ENCODE measurements around the gene SHF. TPM values are rescaled to one million over a fixed set of nuclear protein-coding genes. Genes with fewer than 3 reads are reported as not detected.

Gene SHF
- total RNA-seq, 4 donors from 2014 or later, result 4.4 to 10.0 (median 7.4) TPM

GRCh38 chr15:45120081-45120972, 67.4 kb downstream of the SHF start:
- Histone ChIP-seq H3K27me3 (peaks cover 97% of the 10 kb centered on the region), H3K9me3 (no peaks in the 10 kb centered on the region), H3K36me3 (no peaks in the 10 kb centered on the region), H3K4me1 (peaks cover 0 to 21% (median 12%) of the 10 kb centered on the region in 3 donors), H3K27ac (no peak overlapping the region), H3K4me3 (no peak overlapping the region)
- TF ChIP-seq POLR2AphosphoS5 (IDR thresholded peaks at IDR 0.05), result no peak
- TF ChIP-seq EP300 (IDR thresholded peaks at IDR 0.05), result no peak
- TF ChIP-seq CTCF (IDR thresholded peaks at IDR 0.05), result no peak
- TF ChIP-seq POLR2A (IDR thresholded peaks at IDR 0.05), result no peak
- no peak for ATAC-seq
- 89 to 96% methylated on average over 3 to 4 of the region's 10 CpGs for WGBS, 2 donors (ENCODE audit: low coverage in 1 of 2)

GRCh38 chr15:45118996-45119395, 68.8 kb downstream of the SHF start:
- Histone ChIP-seq H3K27ac (no peak overlapping the region), H3K4me3 (no peak overlapping the region), H3K36me3 (no peaks in the 10 kb centered on the region), H3K27me3 (peaks cover 97% of the 10 kb centered on the region), H3K9me3 (no peaks in the 10 kb centered on the region), H3K4me1 (peaks cover 0 to 29% (median 15%) of the 10 kb centered on the region in 3 donors)
- TF ChIP-seq POLR2AphosphoS5 (IDR thresholded peaks at IDR 0.05), result no peak
- no peak for TF ChIP-seq EP300 (IDR thresholded peaks at IDR 0.05)
- no peak for TF ChIP-seq CTCF (IDR thresholded peaks at IDR 0.05)
- TF ChIP-seq POLR2A (IDR thresholded peaks at IDR 0.05), result no peak
- WGBS, 2 donors (ENCODE audit: low coverage in 1 of 2), result 60% methylated on average over 1 of the region's 5 CpGs; no CpG with 5 or more reads in 1 of the 2 donors
- ATAC-seq, result no peak

GRCh38 chr15:45118131-45118588, 69.6 kb downstream of the SHF start:
- Histone ChIP-seq H3K27ac (no peak overlapping the region), H3K27me3 (peaks cover 97% of the 10 kb centered on the region), H3K36me3 (no peaks in the 10 kb centered on the region), H3K4me3 (peak overlapping the region in 1 of 2 donors; percentile 31), H3K4me1 (peaks cover 0 to 36% (median 15%) of the 10 kb centered on the region in 3 donors), H3K9me3 (no peaks in the 10 kb centered on the region)
- 0% methylated on average over 1 to 7 of the region's 14 CpGs for WGBS, 2 donors (ENCODE audit: low coverage in 1 of 2)
- TF ChIP-seq EP300 (IDR thresholded peaks at IDR 0.05) (no peak), POLR2A (IDR thresholded peaks at IDR 0.05) (no peak), POLR2AphosphoS5 (IDR thresholded peaks at IDR 0.05) (no peak), CTCF (IDR thresholded peaks at IDR 0.05) (peak in 3 of 4 experiments; percentile 76 to 89 (median 77))
- peak; percentile 91 for ATAC-seq

- WGBS, 2 donors (ENCODE audit: low coverage in 1 of 2), result 38 to 39% methylated on average over 10 to 11 of the region's 33 CpGs
- H3K36me3 ChIP-seq, result no peaks in the 10 kb centered on the region
- TF ChIP-seq POLR2AphosphoS5 (IDR thresholded peaks at IDR 0.05) (no peak), CTCF (IDR thresholded peaks at IDR 0.05) (no peak), EP300 (IDR thresholded peaks at IDR 0.05) (no peak), POLR2A (IDR thresholded peaks at IDR 0.05) (no peak)
- ATAC-seq, result peak; percentile 30
- no peak overlapping the region for H3K27ac ChIP-seq
- H3K27me3 ChIP-seq, result peaks cover 97% of the 10 kb centered on the region
- peaks cover 0 to 42% (median 19%) of the 10 kb centered on the region in 3 donors for H3K4me1 ChIP-seq
- peak overlapping the region in 1 of 2 donors; percentile 32 for H3K4me3 ChIP-seq
- H3K9me3 ChIP-seq, result no peaks in the 10 kb centered on the region
Observed at GRCh38 chr15:45117308-45118130, 70.2 kb downstream of the SHF start.

Other genes starting within 250 kb of the SHF start
- not detected for gene TERB2, start 231.3 kb downstream of the SHF start, total RNA-seq
- 1 to 10 TPM; 2.6 to 9.4 (median 7.9) TPM for gene SORD, start 164.8 kb downstream of the SHF start, total RNA-seq
- gene DUOX2, start 73.8 kb downstream of the SHF start, total RNA-seq, result 1 to 10 TPM in 1 of 4 donors, under 1 TPM in 3; 0.13 to 1.5 (median 0.54) TPM
- gene DUOXA2, start 73.6 kb downstream of the SHF start, total RNA-seq, result under 1 TPM in 2 of 4 donors, not detected in 2; 0.49 to 0.62 TPM
- gene DUOXA1, start 58.1 kb downstream of the SHF start, total RNA-seq, result 1 to 10 TPM in 2 of 4 donors, under 1 TPM in 1, not detected in 1; 0.67 to 1.7 (median 1.7) TPM
- gene DUOX1, start 58.0 kb downstream of the SHF start, total RNA-seq, result 1 to 10 TPM in 2 of 4 donors, under 1 TPM in 2; 0.08 to 2.7 (median 1.1) TPM
- gene SLC28A2, start 64.3 kb upstream of the SHF start, total RNA-seq, result not detected
- 10 to 100 TPM; 15.4 to 38.3 (median 25.4) TPM for gene GATM, start 190.6 kb upstream of the SHF start, total RNA-seq